Suprapubic skin (tissue), 4 donors: ENCODE measurements around the gene C18orf32.

Source experiments
- CTCF ChIP-seq, 2 donors: fragments of 200-600 bp in 1 of 2; fragments of 450-650 bp in 1 of 2; sonication (generic) in 1 of 2; IDR thresholded peaks; one replicate each; pipeline ENCODE4 v1.5.1; 2016 to 2019; ENCODE audit warnings: antibody characterized with exemption in 2 of 2, mild to moderate bottlenecking in 1 of 2, moderate library complexity in 1 of 2
- POLR2A ChIP-seq, 2 donors: fragments of 450-650 bp; IDR thresholded peaks; one replicate each; pipeline ENCODE4 v1.6.1; 2017; ENCODE audit warnings: antibody characterized with exemption in 2 of 2, mild to moderate bottlenecking in 2 of 2, moderate library complexity in 2 of 2
- POLR2AphosphoS5 ChIP-seq, 3 donors: sonication (generic); formaldehyde crosslinking; IDR thresholded peaks; one replicate each; pipeline ENCODE4 v1.6.1; 2017; ENCODE audit warnings: antibody characterized with exemption in 3 of 3

GRCh38 chr18:49534846-49535601 lies 48.0 kb upstream of the C18orf32 start:
- TF ChIP-seq POLR2AphosphoS5 (IDR thresholded peaks at IDR 0.05): no peak
- TF ChIP-seq CTCF (IDR thresholded peaks at IDR 0.05): no peak
- TF ChIP-seq POLR2A (IDR thresholded peaks at IDR 0.05): no peak
